Superior temporal gyrus (tissue), 1 donor: ENCODE results near the gene SUCLG1.
"Not testable (repeated sequence)": the region's sequence is repeated elsewhere in the genome, so short reads cannot be mapped to it uniquely, and the experiment has no call there.

Experiments used
- DNase-seq: peaks from one replicate; pipeline ENCODE4 v3.0.0-alpha.2; 2016; ENCODE audit errors: extremely low spot score

The SUCLG1 gene

GRCh38 chr2:84459018-84459943 is at the start of gene SUCLG1:
Gene SUCLG1 (minus strand): TSS chr2:84459280. CDS start chr2:84459269, 11 bp downstream.
- peak; percentile 95 for DNase-seq

- DNase-seq, result no peak
Measured at GRCh38 chr2:84498150-84498799, 39.2 kb upstream of the SUCLG1 start.

GRCh38 chr2:84497285-84497684 is 38.2 kb upstream of the SUCLG1 start:
- no peak for DNase-seq

- DNase-seq, result no peak
Measured at GRCh38 chr2:84496386-84496785, 37.3 kb upstream of the SUCLG1 start.

GRCh38 chr2:84495539-84496146 is 36.6 kb upstream of the SUCLG1 start:
- DNase-seq, result peak; percentile 86

GRCh38 chr2:84494070-84494469 is 35.0 kb upstream of the SUCLG1 start:
- DNase-seq, result no peak

- no peak for DNase-seq
Measured at GRCh38 chr2:84493514-84493913, 34.4 kb upstream of the SUCLG1 start.

GRCh38 chr2:84492571-84492970 is 33.5 kb upstream of the SUCLG1 start:
- no peak for DNase-seq

- no peak for DNase-seq
Measured at GRCh38 chr2:84491741-84492140, 32.7 kb upstream of the SUCLG1 start.

GRCh38 chr2:84491256-84491655 is 32.2 kb upstream of the SUCLG1 start:
- no peak for DNase-seq

- DNase-seq, result no peak
Measured at GRCh38 chr2:84487298-84487996, 28.4 kb upstream of the SUCLG1 start.

GRCh38 chr2:84486441-84487115 is 27.5 kb upstream of the SUCLG1 start:
- no peak for DNase-seq

GRCh38 chr2:84483320-84483719 is 24.2 kb upstream of the SUCLG1 start:
- DNase-seq, result no peak

GRCh38 chr2:84482603-84483002 is 23.5 kb upstream of the SUCLG1 start:
- DNase-seq, result peak; percentile 61

GRCh38 chr2:84481702-84482101 is 22.6 kb upstream of the SUCLG1 start:
- DNase-seq, result no peak

GRCh38 chr2:84478867-84479266 is 19.8 kb upstream of the SUCLG1 start:
- DNase-seq, result no peak

- DNase-seq, result no peak
Measured at GRCh38 chr2:84477886-84478285, 18.8 kb upstream of the SUCLG1 start.

GRCh38 chr2:84474176-84474575 is 15.1 kb upstream of the SUCLG1 start:
- no peak for DNase-seq

- no peak for DNase-seq
Measured at GRCh38 chr2:84472856-84473565, 13.9 kb upstream of the SUCLG1 start.

- DNase-seq, result not testable (repeated sequence)
Measured at GRCh38 chr2:84472423-84472822, 13.3 kb upstream of the SUCLG1 start.

- DNase-seq, result no peak
Measured at GRCh38 chr2:84467389-84467788, 8.3 kb upstream of the SUCLG1 start.
